H1 (cell line): ENCODE results near the gene NOSIP. TPM values are rescaled to one million over a fixed set of nuclear protein-coding genes. Genes with fewer than 3 reads are reported as not detected.

Source experiments
- ATF2 ChIP-seq: IDR thresholded peaks from 2 replicates; pipeline ENCODE4 v1.6.1; 2012; ENCODE audit warnings: low read length, inconsistent platforms
- BACH1 ChIP-seq: IDR thresholded peaks from 2 replicates; pipeline ENCODE4 v1.6.1; 2012; ENCODE audit warnings: low read length, improper control_type of control experiment
- CBX8 ChIP-seq: fragments of 300-800, 300-1000 bp; sonication (generic); IDR thresholded peaks from 2 replicates; pipeline ENCODE4 v1.7.1; 2016; ENCODE audit warnings: low read depth, low read length, borderline replicate concordance
- CEBPB ChIP-seq: IDR thresholded peaks from 2 replicates; pipeline ENCODE4 v1.6.1; 2012; ENCODE audit warnings: low read depth, low read length
- HDAC6 ChIP-seq: IDR thresholded peaks from one replicate; pipeline ENCODE4 v1.7.1; 2012; ENCODE audit warnings: low read depth, mild to moderate bottlenecking, inconsistent platforms, low read length, moderate library complexity
- POLR2AphosphoS5 ChIP-seq: IDR thresholded peaks from 2 replicates; pipeline ENCODE4 v1.6.1; 2011; ENCODE audit warnings: low read depth, low read length
- RBBP5 ChIP-seq: IDR thresholded peaks from 2 replicates; pipeline ENCODE4 v1.7.1; 2012; ENCODE audit warnings: low read depth, mild to moderate bottlenecking, inconsistent platforms, low read length, moderate library complexity, borderline replicate concordance
- SP2 ChIP-seq: IDR thresholded peaks from 2 replicates; pipeline ENCODE4 v1.6.1; 2012; ENCODE audit warnings: mild to moderate bottlenecking, low read length, inconsistent platforms
- polyA plus RNA-seq, 7 experiments: library from polyadenylated mRNA; depleted of rRNA in 3 of 7; stranded (reverse) in 5 of 7; unstranded in 2 of 7; fragments of >200 nt in 5 of 7; fragments of 200-250 nt in 2 of 7; gene quantifications; 1 replicate in 5 of 7; 2 replicates in 1 of 7; 4 replicates in 1 of 7; pipeline versions ENCODE4 v1.2.1 to v1.2.3, GENCODE V29; 2011 to 2013; ENCODE audit warnings: missing spikeins in 2 of 7, mixed read lengths in 2 of 7
- total RNA-seq: library from RNA; stranded (reverse); fragmentation: NEBNext Ultra II Directional; extraction: Animal tissue kit (Norgen Biotek cat#: 25700); gene quantifications from 2 replicates; pipeline ENCODE4 v1.2.1, GENCODE V29; 2021

Gene NOSIP
- total and polyA plus RNA-seq, 2 of the 8 experiments (the other 6 are each of a cell fraction or from before 2014, with no cell fraction given) = 85.1 to 192 TPM

- TF ChIP-seq CEBPB (no peak), ATF2 (no peak), RBBP5 (no peak), SP2 (no peak), BACH1 (no peak), CBX8 (no peak), HDAC6 (no peak), POLR2AphosphoS5 (no peak; the same call in 1 of the 2 replicates)
Measured at GRCh38 chr19:49614096-49614833, 33.9 kb upstream of the NOSIP start (continued).
